Nephron progenitor cell (in vitro differentiated cells): ENCODE data around the gene DDX27.
"Not testable (repeated sequence)": the region's sequence is repeated elsewhere in the genome, so short reads cannot be mapped to it uniquely, and the experiment has no call there.

Experiments
- DNase-seq: peaks from one replicate; pipeline ENCODE4 v3.0.0; 2021
- H3K27ac Mint-ChIP-seq: 2 replicates; pipeline ENCODE4 v1.8.0; 2021; ENCODE audit warnings: mild to moderate bottlenecking, moderate library complexity, mixed read lengths
- H3K27me3 Mint-ChIP-seq: 2 replicates; pipeline ENCODE4 v1.8.0; 2021; ENCODE audit warnings: mild to moderate bottlenecking, low read depth, mixed read lengths; ENCODE audit not compliant: poor library complexity
- H3K36me3 Mint-ChIP-seq: 2 replicates; pipeline ENCODE4 v1.8.0; 2021; ENCODE audit warnings: low read depth, mixed read lengths
- H3K4me1 Mint-ChIP-seq: 2 replicates; pipeline ENCODE4 v1.8.0; 2021; ENCODE audit warnings: mixed read lengths
- H3K4me3 Mint-ChIP-seq: 2 replicates; pipeline ENCODE4 v1.8.0; 2021; ENCODE audit warnings: mild to moderate bottlenecking, moderate library complexity, mixed read lengths
- H3K9me3 Mint-ChIP-seq: 2 replicates; pipeline ENCODE4 v1.8.0; 2021; ENCODE audit warnings: mild to moderate bottlenecking, moderate library complexity, mixed read lengths
- TF ChIP-seq, protein P1 (sequence below): fragments of 200-600 bp; sonication (generic); IDR thresholded peaks from 2 replicates; pipeline ENCODE4 v1.5.0; 2021; ENCODE audit warnings: antibody characterized with exemption

DDX27 gene

DNA sequence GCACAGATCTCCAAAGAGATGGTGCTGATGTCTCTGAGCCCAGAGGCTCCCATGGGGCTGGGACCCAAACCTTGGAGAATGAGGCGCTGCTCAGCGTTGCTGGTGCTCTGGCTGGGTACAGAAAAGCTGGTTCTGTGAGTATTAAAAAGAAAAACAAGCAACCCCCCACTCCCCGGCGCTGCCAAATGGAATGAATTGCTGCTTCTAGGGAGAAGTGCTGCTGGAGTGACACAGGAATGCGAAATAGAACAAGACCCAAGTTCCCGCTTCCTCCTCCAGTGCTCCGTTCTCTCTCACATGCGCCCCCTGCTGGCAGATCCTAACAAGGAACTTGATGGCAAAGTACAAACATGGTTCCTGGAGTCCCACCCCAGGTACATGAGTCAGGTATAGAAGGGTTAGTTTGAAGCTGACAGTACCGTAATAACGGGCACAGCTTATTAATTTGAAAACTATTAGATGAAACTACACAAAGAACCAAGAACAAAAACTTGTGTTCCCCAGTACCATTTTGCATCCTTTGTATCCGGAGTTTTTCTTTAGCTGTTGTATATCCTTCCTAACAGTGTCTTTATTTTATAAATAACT lies 2.1 kb upstream of the DDX27 start:
- Mint-ChIP-seq H3K4me3 (peak overlapping the region; percentile 23), H3K9me3 (peaks cover 4% of the 10 kb centered on the region), H3K4me1 (peaks cover 20% of the 10 kb centered on the region), H3K36me3 (peaks cover 6% of the 10 kb centered on the region), H3K27ac (no peak overlapping the region), H3K27me3 (peaks cover 11% of the 10 kb centered on the region)
- DNase-seq, result peak; percentile 96
- TF ChIP-seq, protein P1, sequence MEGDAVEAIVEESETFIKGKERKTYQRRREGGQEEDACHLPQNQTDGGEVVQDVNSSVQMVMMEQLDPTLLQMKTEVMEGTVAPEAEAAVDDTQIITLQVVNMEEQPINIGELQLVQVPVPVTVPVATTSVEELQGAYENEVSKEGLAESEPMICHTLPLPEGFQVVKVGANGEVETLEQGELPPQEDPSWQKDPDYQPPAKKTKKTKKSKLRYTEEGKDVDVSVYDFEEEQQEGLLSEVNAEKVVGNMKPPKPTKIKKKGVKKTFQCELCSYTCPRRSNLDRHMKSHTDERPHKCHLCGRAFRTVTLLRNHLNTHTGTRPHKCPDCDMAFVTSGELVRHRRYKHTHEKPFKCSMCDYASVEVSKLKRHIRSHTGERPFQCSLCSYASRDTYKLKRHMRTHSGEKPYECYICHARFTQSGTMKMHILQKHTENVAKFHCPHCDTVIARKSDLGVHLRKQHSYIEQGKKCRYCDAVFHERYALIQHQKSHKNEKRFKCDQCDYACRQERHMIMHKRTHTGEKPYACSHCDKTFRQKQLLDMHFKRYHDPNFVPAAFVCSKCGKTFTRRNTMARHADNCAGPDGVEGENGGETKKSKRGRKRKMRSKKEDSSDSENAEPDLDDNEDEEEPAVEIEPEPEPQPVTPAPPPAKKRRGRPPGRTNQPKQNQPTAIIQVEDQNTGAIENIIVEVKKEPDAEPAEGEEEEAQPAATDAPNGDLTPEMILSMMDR, result peak; percentile 87

DNA sequence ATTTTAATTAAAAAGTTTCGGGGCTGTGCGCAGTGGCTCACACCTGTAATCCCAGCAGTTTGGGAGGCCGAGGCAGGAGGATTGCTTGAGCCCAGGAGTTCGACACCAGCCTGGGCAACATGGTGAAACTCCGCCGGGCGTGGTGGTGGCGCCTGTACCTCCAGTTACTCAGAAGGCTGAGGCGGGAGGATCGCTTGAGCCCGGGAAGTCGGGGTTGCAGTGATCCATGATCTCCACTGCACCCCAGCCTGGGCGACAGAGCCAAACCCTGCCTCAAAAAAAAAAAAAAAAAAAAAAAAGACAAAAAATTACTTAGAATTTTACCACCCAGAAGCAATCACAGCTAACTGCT lies 501 bp upstream of the DDX27 start:
- Mint-ChIP-seq H3K4me1 (peaks cover 20% of the 10 kb centered on the region), H3K27me3 (peaks cover 11% of the 10 kb centered on the region)

DNA sequence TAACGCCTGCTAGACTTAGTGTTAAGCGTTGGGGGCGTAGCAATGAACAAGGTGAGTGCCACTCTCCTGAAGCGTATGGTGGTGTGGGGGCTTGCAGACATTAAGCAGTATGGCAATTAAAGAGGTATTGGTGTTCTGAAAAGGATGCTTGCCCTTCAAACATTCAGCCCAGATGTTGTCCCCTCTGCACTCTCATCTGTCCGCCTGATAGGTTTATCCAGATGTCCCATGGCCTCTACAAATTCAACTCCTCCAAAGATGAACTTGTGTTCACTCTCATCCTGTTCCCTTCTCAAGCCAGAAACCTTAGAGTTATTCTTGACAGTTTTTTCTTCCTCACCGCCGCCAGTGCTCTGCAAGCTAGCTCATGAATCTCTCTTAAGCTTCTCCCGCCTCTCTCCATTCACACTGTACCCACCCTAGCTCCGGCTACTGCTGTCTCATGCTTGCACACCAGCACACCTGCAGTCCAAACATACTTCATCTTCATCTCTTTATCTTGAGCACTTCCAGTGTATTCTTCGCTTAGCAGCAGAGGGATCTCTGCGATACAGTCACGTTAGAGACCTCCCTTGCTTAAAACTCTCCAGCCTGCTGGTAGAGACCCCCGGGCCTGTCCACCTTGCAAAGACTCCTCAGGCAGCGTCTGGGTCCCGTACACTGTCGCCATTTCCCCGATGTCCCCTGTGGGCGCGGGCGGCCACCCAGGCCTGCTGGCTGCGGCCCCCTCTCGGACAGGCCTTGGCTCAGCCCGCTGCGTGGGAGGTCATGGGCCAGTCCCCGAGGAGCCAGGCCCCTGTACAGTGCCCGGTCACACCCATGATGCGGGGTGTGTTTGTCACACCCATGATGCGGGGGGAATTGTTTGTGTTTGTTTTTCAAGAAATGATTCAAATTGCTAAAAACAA lies 962 bp downstream of the DDX27 start:
- TF ChIP-seq, protein P1, result no peak
- Mint-ChIP-seq H3K4me3 (peak overlapping the region; percentile 94), H3K27ac (peak overlapping the region; percentile 99), H3K9me3 (peaks cover 4% of the 10 kb centered on the region), H3K27me3 (peaks cover 9% of the 10 kb centered on the region), H3K36me3 (peaks cover 27% of the 10 kb centered on the region), H3K4me1 (peaks cover 20% of the 10 kb centered on the region)
- no peak for DNase-seq

More for the DNA sequence above, 501 bp upstream of the DDX27 start:
- H3K36me3 Mint-ChIP-seq, result peaks cover 13% of the 10 kb centered on the region
- peak overlapping the region; percentile 94 for H3K4me3 Mint-ChIP-seq
- peak overlapping the region; percentile 99 for H3K27ac Mint-ChIP-seq
- H3K9me3 Mint-ChIP-seq, result not testable (repeated sequence)
- DNase-seq, result peak; percentile 9

DNA sequence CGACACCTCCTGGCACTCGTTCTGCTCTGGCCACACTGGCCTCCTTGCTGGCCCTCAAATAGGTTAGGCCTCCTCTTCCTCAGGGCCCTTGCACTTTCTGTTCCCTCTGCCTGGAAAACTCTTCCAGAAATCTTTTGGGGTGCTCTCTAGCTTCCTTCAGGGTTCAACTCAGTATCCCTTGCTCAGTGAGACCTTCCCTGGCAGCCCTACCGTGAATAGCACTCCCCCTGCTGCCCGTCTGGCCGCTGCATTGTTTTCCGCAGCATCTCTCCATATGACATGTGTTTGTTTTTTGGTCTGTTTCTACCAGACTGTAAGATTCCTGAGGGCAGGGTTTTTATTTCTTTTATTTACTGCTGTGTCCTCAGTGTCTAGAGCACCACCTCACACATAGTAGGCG lies 6.7 kb downstream of the DDX27 start:
- TF ChIP-seq, protein P1, result no peak
- Mint-ChIP-seq H3K4me3 (no peak overlapping the region), H3K36me3 (peaks cover 71% of the 10 kb centered on the region), H3K27ac (no peak overlapping the region), H3K27me3 (peaks cover 7% of the 10 kb centered on the region), H3K4me1 (peaks cover 1% of the 10 kb centered on the region), H3K9me3 (no peaks in the 10 kb centered on the region)
- no peak for DNase-seq

DNA sequence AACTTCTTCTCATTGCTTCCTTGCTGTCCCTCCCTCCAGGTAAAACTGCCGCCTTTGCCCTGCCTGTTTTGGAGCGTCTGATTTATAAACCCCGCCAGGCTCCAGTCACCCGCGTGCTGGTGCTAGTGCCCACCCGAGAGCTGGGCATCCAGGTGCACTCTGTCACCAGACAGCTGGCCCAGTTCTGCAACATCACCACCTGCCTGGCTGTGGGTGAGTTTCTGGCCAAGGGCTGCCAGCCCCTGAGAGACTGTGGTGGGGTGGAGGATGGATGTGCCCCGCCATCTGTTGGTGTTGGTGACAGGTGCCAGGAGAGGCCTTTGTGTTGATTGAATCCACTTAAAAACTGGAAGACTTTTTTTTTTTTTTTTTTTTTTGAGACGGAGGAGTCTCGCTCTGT lies 9.5 kb downstream of the DDX27 start:
- peak overlapping the region; percentile 51 for H3K27ac Mint-ChIP-seq

DNA sequence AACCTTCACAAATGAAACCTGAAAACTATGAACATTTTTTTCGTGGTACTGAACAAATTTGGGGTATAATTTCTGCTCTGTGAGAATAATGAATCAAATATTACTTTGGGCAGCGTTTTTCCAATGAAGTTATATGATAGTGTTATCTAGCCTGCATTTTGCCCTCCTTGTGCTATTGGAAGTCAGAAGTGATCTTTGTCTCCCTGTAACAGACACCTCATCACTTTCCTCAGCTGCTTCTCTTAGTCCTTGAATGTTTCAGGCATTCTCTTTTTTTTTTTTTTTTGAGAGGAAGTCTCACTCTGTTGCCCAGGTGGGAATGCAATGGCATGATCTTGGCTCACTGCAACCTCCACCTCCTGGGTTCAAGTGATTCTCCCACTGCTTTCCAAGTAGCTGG lies 10.2 kb downstream of the DDX27 start:
- H3K4me3 Mint-ChIP-seq, result no peak overlapping the region
- no peak overlapping the region for H3K27ac Mint-ChIP-seq
- H3K27me3 Mint-ChIP-seq, result peaks cover 3% of the 10 kb centered on the region
- no peaks in the 10 kb centered on the region for H3K9me3 Mint-ChIP-seq
- H3K4me1 Mint-ChIP-seq, result no peaks in the 10 kb centered on the region
- no peak for DNase-seq
- H3K36me3 Mint-ChIP-seq, result peaks cover 74% of the 10 kb centered on the region
- TF ChIP-seq, protein P1, result no peak

More for the DNA sequence above, 9.5 kb downstream of the DDX27 start:
- Mint-ChIP-seq H3K4me1 (no peaks in the 10 kb centered on the region), H3K36me3 (peaks cover 74% of the 10 kb centered on the region), H3K27me3 (peaks cover 3% of the 10 kb centered on the region), H3K4me3 (no peak overlapping the region), H3K9me3 (no peaks in the 10 kb centered on the region)
- DNase-seq, result no peak
- TF ChIP-seq, protein P1, result no peak
